ENCODE results near the gene RPAP2.
"Not testable (repeated sequence)": the region's sequence is repeated elsewhere in the genome, so short reads cannot be mapped to it uniquely, and the experiment has no call there.

Gene RPAP2

DNA sequence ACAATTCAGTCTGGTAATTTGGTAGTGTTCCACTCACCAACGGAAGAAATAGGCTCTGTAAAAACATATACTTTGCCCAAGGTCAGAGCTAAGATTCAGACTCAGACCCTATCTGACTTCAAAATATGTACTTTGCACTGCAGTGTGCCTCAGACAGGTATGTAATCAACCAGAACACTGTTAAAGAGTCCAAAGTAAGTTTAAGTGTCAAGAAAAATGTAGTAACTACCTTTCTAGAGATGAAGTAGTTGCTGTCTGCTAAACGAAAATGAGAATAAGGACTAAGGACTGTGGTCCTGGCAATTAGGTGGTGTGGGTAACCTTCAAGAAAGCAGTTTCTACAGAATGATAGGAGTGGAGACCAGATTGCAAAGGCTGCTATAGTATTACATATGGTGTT is 61.1 kb downstream of the RPAP2 start:
- Histone ChIP-seq H3K27ac (ENCODE audit: low read depth, low read length) (no peak overlapping the region), H3K4me3 (ENCODE audit: low read depth in 1 of 2, low read length in 2 of 2) (no peak overlapping the region), H3K36me3 (ENCODE audit: insufficient read depth, low read length) (peaks cover 8% of the 10 kb centered on the region), H3K27me3 (ENCODE audit: control insufficient read depth in 1 of 2, insufficient read depth in 2 of 2, low read length in 2 of 2) (no peaks in the 10 kb centered on the region), H3K9ac (ENCODE audit: low read length) (no peak overlapping the region), H3K9me3 (ENCODE audit: low read length) (no peaks in the 10 kb centered on the region), H3K4me1 (ENCODE audit: insufficient read depth, low read length) (no peaks in the 10 kb centered on the region)

DNA sequence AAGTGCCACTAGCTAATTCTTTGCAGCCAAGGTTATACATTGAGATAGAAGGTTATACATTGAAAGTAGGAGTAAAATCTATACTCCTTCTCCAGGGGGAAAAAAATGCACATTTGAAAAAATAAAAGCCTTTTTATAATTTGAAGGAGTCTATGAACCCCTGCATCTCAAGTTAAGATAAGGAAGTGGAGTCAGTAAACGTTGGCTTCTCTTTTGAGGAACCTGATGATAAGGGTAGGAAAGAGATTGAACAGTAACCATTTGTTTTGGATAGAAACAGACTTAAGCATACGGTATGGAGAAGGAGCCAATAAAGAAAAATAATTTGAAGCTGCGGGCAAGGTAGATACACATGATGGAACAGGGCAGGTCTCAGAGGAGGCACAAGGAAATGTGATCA is 64.1 kb downstream of the RPAP2 start:
- Histone ChIP-seq H3K27ac (ENCODE audit: low read depth, low read length) (no peak overlapping the region), H3K4me3 (ENCODE audit: low read depth in 1 of 2, low read length in 2 of 2) (no peak overlapping the region), H3K36me3 (ENCODE audit: insufficient read depth, low read length) (peaks cover 3% of the 10 kb centered on the region), H3K9ac (ENCODE audit: low read length) (no peak overlapping the region), H3K9me3 (ENCODE audit: low read length) (no peaks in the 10 kb centered on the region), H3K27me3 (ENCODE audit: control insufficient read depth in 1 of 2, insufficient read depth in 2 of 2, low read length in 2 of 2) (no peaks in the 10 kb centered on the region), H3K4me1 (ENCODE audit: insufficient read depth, low read length) (no peaks in the 10 kb centered on the region)

DNA sequence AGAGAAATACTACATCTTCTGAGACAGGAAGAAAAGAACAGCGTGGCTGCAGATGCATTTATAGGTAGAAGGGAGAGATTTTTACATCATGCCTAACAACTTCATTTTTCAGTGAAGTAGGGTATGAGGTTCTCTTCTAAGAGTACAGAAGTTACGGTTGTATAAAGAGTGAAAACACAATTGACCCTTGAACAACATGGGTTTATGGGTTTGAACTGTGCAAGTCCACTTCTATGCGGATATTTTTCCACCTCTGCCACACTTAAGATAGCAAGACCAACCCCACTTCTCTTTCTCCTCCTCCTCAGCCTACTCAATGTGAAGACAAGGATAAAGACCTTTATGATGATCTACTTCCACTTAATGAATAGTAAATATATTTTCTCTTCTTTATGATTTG is 64.5 kb downstream of the RPAP2 start:
- H3K36me3 ChIP-seq (ENCODE audit: insufficient read depth, low read length): no peaks in the 10 kb centered on the region
- H3K27ac ChIP-seq (ENCODE audit: low read depth, low read length): no peak overlapping the region
- no peak overlapping the region for H3K4me3 ChIP-seq (ENCODE audit: low read depth in 1 of 2, low read length in 2 of 2)
- H3K4me1 ChIP-seq (ENCODE audit: insufficient read depth, low read length): no peaks in the 10 kb centered on the region
- H3K9ac ChIP-seq (ENCODE audit: low read length): no peak overlapping the region
- H3K27me3 ChIP-seq (ENCODE audit: control insufficient read depth in 1 of 2, insufficient read depth in 2 of 2, low read length in 2 of 2): no peaks in the 10 kb centered on the region
- H3K9me3 ChIP-seq (ENCODE audit: low read length): no peaks in the 10 kb centered on the region

DNA sequence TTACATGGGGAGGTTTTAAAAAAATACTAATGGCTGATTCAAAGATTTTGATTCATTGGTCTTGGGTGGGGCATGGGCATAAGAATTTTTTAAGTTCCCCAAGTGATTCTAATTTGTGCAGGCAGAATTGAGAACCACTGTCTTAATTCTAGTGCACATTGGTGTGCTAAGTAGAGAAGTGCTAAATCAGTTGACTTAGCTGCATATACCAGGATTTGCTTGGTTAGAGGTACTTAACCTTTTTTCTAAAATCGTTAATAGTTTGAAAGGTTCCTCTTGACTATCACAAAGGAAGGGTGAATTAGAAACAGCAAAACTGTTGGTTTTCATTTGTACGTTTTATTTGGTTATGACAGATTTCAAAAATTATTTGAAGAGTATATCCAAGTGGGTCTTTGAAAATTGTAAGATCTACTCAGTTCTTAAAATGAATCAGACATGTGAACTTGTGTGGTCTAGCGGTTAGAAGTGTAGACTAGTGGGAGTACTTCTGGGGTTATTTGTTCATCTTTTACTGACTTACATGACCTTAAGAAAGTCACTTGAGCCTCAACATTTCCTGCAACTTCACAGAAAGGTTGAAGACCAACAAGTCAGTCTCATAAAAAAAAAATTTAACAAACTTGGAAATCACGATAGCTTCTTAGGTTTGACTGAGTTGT is 66.7 kb downstream of the RPAP2 start:
- no peaks in the 10 kb centered on the region for H3K36me3 ChIP-seq (ENCODE audit: insufficient read depth, low read length)
- H3K4me3 ChIP-seq (ENCODE audit: low read depth in 1 of 2, low read length in 2 of 2): no peak overlapping the region
- no peak overlapping the region for H3K27ac ChIP-seq (ENCODE audit: low read depth, low read length)
- H3K4me1 ChIP-seq (ENCODE audit: insufficient read depth, low read length): no peaks in the 10 kb centered on the region
- H3K27me3 ChIP-seq (ENCODE audit: control insufficient read depth in 1 of 2, insufficient read depth in 2 of 2, low read length in 2 of 2): no peaks in the 10 kb centered on the region
- no peaks in the 10 kb centered on the region for H3K9me3 ChIP-seq (ENCODE audit: low read length)
- H3K9ac ChIP-seq (ENCODE audit: low read length): no peak overlapping the region

DNA sequence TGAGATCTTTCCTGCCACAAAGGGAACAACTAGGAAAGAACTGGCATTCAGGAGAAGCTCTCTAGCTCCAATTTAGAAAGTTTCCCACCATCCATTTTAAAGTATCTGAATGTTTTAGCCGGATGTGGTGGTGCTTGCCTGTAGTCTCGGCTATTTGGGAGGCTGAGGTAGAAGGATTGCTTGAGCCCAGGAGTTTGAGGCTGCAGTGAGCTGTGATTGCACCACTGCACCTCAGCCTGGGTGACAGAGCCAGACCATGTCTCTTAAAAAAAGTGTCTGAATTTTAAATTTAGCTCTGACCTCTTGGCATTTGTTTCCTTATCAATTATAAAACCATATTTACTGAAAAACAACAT is 67.2 kb downstream of the RPAP2 start:
- no peak overlapping the region for H3K9ac ChIP-seq (ENCODE audit: low read length)
- H3K4me1 ChIP-seq (ENCODE audit: insufficient read depth, low read length): no peaks in the 10 kb centered on the region
- H3K4me3 ChIP-seq (ENCODE audit: low read depth in 1 of 2, low read length in 2 of 2): no peak overlapping the region
- H3K36me3 ChIP-seq (ENCODE audit: insufficient read depth, low read length): no peaks in the 10 kb centered on the region
- no peak overlapping the region for H3K27ac ChIP-seq (ENCODE audit: low read depth, low read length)
- no peaks in the 10 kb centered on the region for H3K9me3 ChIP-seq (ENCODE audit: low read length)
- no peaks in the 10 kb centered on the region for H3K27me3 ChIP-seq (ENCODE audit: control insufficient read depth in 1 of 2, insufficient read depth in 2 of 2, low read length in 2 of 2)

DNA sequence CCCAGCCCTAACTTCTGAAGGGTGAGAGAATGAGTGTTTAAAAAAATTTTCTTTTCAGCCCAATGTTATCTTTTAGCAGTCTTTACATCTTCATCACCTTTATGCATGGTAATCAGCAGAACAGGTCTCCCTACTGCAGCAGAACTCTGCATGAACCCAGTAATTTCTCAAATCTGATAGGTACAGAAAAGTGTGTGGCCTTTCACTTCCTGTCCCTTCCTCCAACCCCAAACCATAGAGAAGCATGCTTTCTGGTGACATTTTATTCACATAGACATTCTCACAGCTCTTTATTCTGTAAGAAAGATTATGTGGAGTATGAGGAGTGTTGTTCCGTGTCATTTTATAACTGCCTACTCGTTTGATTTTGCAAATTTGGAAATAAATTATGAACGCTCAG is 68.6 kb downstream of the RPAP2 start:
- Histone ChIP-seq H3K27me3 (ENCODE audit: control insufficient read depth in 1 of 2, insufficient read depth in 2 of 2, low read length in 2 of 2) (no peaks in the 10 kb centered on the region), H3K36me3 (ENCODE audit: insufficient read depth, low read length) (no peaks in the 10 kb centered on the region), H3K4me1 (ENCODE audit: insufficient read depth, low read length) (no peaks in the 10 kb centered on the region), H3K9me3 (ENCODE audit: low read length) (no peaks in the 10 kb centered on the region), H3K27ac (ENCODE audit: low read depth, low read length) (no peak overlapping the region), H3K4me3 (ENCODE audit: low read depth in 1 of 2, low read length in 2 of 2) (no peak overlapping the region), H3K9ac (ENCODE audit: low read length) (no peak overlapping the region)

DNA sequence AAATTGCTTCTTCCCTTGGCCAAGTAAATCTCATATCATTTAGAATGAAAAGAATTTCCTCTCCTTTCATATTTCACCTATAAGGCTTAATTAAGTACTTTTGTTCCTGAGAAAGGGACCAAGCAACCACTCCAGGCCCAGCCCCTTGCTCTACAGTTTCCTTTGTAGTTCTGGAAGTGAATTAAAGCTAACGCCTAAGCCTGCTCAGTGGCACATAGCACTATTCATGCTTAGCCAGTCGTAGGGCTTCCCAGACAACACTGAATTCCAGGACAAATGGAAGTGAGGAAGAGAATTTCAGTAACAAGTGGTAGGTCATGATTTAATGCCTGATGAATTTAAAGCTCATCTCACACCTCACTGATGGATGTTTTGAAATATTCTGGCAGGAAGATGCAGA is 73.3 kb downstream of the RPAP2 start:
- no peak overlapping the region for H3K9ac ChIP-seq (ENCODE audit: low read length)
- H3K4me3 ChIP-seq (ENCODE audit: low read depth in 1 of 2, low read length in 2 of 2): no peak overlapping the region
- H3K36me3 ChIP-seq (ENCODE audit: insufficient read depth, low read length): no peaks in the 10 kb centered on the region
- no peaks in the 10 kb centered on the region for H3K9me3 ChIP-seq (ENCODE audit: low read length)
- H3K27ac ChIP-seq (ENCODE audit: low read depth, low read length): no peak overlapping the region
- no peaks in the 10 kb centered on the region for H3K27me3 ChIP-seq (ENCODE audit: control insufficient read depth in 1 of 2, insufficient read depth in 2 of 2, low read length in 2 of 2)
- H3K4me1 ChIP-seq (ENCODE audit: insufficient read depth, low read length): no peaks in the 10 kb centered on the region

DNA sequence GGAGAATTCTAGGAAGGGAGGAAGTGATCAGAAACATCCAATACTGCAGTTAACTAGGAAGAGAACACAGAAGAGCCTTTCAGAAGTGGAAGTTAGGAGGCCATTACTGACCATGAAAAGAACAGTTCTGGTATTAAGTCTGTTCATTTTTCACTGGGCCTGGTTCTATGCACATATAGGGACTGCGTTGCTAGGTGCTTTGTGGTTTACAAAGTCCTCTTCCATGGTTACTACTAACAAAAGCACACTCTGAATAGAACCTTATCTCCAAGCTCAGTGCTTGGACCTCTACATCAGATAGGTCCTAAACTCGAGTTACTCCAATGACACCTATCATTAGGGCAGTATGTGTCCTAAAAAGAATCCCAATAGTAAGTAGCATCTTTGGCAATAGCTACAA is 75.4 kb downstream of the RPAP2 start:
- no peak overlapping the region for H3K27ac ChIP-seq (ENCODE audit: low read depth, low read length)
- H3K4me3 ChIP-seq (ENCODE audit: low read depth in 1 of 2, low read length in 2 of 2): no peak overlapping the region
- no peaks in the 10 kb centered on the region for H3K9me3 ChIP-seq (ENCODE audit: low read length)
- no peak overlapping the region for H3K9ac ChIP-seq (ENCODE audit: low read length)
- peaks cover 5% of the 10 kb centered on the region for H3K36me3 ChIP-seq (ENCODE audit: insufficient read depth, low read length)
- H3K4me1 ChIP-seq (ENCODE audit: insufficient read depth, low read length): no peaks in the 10 kb centered on the region
- H3K27me3 ChIP-seq (ENCODE audit: control insufficient read depth in 1 of 2, insufficient read depth in 2 of 2, low read length in 2 of 2): no peaks in the 10 kb centered on the region

DNA sequence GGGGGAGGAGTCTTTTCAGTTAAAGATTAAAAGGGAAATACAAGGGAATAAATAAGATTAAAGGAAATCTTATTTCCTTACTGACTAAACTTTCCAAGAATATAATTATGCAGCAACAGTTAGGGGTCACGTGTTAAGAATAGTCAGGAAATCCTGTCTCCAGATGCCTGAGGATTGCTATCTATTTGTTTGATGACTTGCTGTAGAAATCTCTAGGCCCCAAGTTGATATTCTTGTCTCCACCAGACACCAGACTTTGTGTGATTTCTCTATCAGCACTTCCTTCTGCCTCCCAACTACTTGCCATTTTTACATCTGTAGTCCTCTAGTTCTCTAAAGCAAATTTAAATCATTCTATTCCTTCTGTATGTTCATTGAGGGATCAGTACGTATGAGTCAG is 77.5 kb downstream of the RPAP2 start:
- no peak overlapping the region for H3K4me3 ChIP-seq (ENCODE audit: low read depth in 1 of 2, low read length in 2 of 2)
- no peaks in the 10 kb centered on the region for H3K9me3 ChIP-seq (ENCODE audit: low read length)
- peaks cover 5% of the 10 kb centered on the region for H3K36me3 ChIP-seq (ENCODE audit: insufficient read depth, low read length)
- H3K9ac ChIP-seq (ENCODE audit: low read length): no peak overlapping the region
- no peaks in the 10 kb centered on the region for H3K27me3 ChIP-seq (ENCODE audit: control insufficient read depth in 1 of 2, insufficient read depth in 2 of 2, low read length in 2 of 2)
- H3K27ac ChIP-seq (ENCODE audit: low read depth, low read length): no peak overlapping the region
- H3K4me1 ChIP-seq (ENCODE audit: insufficient read depth, low read length): no peaks in the 10 kb centered on the region

DNA sequence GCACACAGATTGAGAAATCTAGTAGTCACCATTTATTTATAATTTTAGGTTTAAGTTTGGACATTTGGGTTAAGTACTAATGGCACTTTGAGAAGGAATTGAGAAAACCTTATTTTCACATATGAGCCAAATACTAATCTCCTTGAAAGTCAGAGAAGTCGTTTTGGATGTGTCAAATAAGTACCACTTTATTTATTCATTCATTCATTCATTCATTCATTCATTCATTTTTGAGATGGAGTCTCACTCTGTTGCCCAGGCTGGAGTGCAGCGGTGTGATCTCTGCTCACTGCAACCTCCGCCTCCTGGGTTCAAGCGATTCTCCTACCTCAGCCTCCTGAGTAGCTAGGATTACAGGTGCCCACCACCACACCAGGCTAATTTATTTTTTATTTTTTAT is 79.1 kb downstream of the RPAP2 start:
- not testable (repeated sequence) for H3K9me3 ChIP-seq (ENCODE audit: low read length); H3K27ac ChIP-seq (ENCODE audit: low read depth, low read length); H3K36me3 ChIP-seq (ENCODE audit: insufficient read depth, low read length); H3K9ac ChIP-seq (ENCODE audit: low read length); H3K4me1 ChIP-seq (ENCODE audit: insufficient read depth, low read length); H3K27me3 ChIP-seq (ENCODE audit: control insufficient read depth in 1 of 2, insufficient read depth in 2 of 2, low read length in 2 of 2); H3K4me3 ChIP-seq (ENCODE audit: low read depth in 1 of 2, low read length in 2 of 2)

DNA sequence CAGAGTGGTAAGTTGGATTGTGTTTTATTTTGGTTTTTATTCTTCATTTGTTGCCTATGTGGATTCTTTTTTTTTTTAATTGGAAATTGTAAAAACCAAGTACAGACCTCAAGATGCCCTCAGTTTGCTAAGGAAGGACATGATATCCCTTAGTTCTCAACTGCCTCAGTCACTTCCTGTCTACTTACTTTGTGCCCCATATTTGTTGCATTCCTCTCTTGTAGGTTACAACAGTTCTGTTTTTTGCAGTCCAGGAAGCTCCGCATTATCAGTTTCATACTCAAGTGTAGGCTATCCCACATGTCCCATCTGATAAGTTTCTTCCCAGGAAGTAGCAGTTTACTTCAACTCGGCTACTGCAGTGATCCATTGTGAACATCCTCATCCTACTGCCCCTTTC is 82.0 kb downstream of the RPAP2 start:
- no peaks in the 10 kb centered on the region for H3K9me3 ChIP-seq (ENCODE audit: low read length)
- no peaks in the 10 kb centered on the region for H3K27me3 ChIP-seq (ENCODE audit: control insufficient read depth in 1 of 2, insufficient read depth in 2 of 2, low read length in 2 of 2)
- H3K4me3 ChIP-seq (ENCODE audit: low read depth in 1 of 2, low read length in 2 of 2): no peak overlapping the region

DNA sequence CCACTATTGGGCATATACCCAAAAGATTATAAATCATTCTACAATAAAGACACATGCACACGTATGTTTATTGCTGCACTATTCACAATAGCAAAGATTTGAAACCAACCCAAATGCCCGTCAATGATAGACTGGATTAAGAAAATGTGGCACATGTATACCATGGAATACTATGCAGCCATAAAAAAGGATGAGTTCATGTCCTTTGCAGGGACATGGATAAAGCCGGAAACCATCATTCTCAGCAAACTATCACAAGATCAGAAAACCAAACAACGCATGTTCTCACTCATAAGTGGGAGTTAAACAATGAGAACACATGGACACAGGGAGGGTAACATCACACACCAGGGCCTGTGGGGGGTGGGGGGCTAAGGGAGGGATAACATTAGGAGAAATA is 95.1 kb downstream of the RPAP2 start:
- not testable (repeated sequence) for H3K9ac ChIP-seq (ENCODE audit: low read length); H3K4me1 ChIP-seq (ENCODE audit: insufficient read depth, low read length); H3K9me3 ChIP-seq (ENCODE audit: low read length); H3K27me3 ChIP-seq (ENCODE audit: control insufficient read depth in 1 of 2, insufficient read depth in 2 of 2, low read length in 2 of 2); H3K36me3 ChIP-seq (ENCODE audit: insufficient read depth, low read length); H3K4me3 ChIP-seq (ENCODE audit: low read depth in 1 of 2, low read length in 2 of 2); H3K27ac ChIP-seq (ENCODE audit: low read depth, low read length)

More for the DNA sequence above, 82.0 kb downstream of the RPAP2 start:
- Histone ChIP-seq H3K4me1 (ENCODE audit: insufficient read depth, low read length) (no peaks in the 10 kb centered on the region), H3K9ac (ENCODE audit: low read length) (no peak overlapping the region), H3K36me3 (ENCODE audit: insufficient read depth, low read length) (peaks cover 6% of the 10 kb centered on the region), H3K27ac (ENCODE audit: low read depth, low read length) (no peak overlapping the region)

Data from muscle layer of colon (tissue), 2 donors.